Activated CD4-positive, alpha-beta memory T cell treated with anti-CD3 and anti-CD28 coated beads for 36 hours (primary cell): Measurements from ENCODE around the gene GNAQ. TPM values are rescaled to one million over a fixed set of nuclear protein-coding genes. Genes with fewer than 3 reads are reported as not detected.

Source experiments
- total RNA-seq, 2 experiments: library from RNA; stranded (reverse); gene quantifications; one replicate each; pipeline ENCODE4 v1.2.3, GENCODE V29; 2021

Gene GNAQ
- total RNA-seq, 2 experiments from 2014 or later, result 25.9 to 26.1 TPM

Other genes with a start within 250 kb of the GNAQ start
- gene CEP78, start 204.3 kb upstream of the GNAQ start, total RNA-seq, result 10 to 100 TPM; 40.1 to 42.2 TPM